NCI-H345 treated with DMSO at 0.1 percent for 48 hours (cell line): ENCODE measurements around the gene MARVELD1.

ENCODE experiments used
- DNase-seq: peaks from one replicate; lab custom pipeline; 2025; ENCODE audit not compliant: unreplicated experiment; lab: John Stamatoyannopoulos, UW

MARVELD1 gene

DNA sequence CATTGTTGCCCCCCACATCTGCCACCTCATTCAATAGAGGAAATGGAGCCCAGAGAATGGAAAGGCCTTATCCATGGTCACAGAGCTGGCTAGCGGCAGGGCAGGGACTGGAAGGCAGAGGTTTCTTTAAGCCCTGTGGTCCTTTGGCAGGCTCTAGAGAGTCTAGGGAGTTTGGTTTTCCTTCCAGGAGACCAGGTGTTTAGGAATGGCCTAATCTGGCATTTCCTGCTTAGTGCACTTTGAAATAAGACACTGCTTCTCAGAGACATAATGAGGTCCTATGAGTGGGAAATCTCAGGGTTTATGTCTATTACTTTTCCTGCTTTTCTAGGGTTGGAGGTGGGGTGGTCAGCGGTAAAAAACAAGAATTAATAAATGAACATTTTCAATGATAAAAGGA is 6.1 kb downstream of the MARVELD1 start:
- no peak for DNase-seq

DNA sequence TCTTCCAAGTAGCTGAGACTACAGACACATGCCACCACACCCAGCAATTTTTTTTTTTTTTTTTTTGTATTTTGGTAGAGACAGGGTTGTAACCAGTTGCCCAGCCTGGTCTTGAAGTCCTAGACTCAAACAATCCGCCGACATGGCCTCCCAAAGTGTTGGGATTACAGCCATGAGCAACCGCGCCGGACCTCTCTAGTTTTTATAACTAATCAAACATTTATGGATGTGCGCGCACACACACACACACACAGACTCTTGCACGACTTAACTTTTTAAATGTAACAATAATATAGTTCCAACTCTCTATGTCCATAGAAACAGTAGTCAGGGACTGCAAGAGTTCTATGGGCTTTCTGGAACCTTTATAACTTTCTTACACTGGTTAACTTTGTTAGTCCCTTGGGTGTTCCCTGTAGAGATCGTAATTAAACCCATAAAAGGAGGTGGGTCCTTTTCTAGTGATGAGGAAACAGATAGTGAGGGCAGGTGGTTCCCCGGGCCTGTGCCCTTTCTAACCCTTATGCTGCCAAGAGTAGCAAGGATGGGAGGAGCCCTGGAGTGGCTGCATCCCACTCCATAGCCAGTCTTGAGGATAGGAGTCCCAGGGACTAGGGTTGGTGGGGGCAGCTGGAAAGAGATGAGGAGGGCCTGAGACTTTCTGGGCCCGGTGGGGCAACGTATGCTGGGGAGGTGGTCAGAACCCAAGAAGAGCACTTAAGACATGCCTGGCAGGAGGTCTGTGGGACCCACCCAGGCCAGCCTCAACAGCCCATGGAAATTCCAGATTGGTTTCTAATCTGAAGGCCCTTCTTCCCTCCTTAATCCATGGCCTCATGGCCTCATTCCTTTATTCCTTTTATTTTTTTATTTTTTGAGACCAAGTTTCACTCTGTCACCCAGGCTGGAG is 8.6 kb downstream of the MARVELD1 start:
- DNase-seq, result no peak

GRCh38 chr10:97723001-97723400 is 9.5 kb downstream of the MARVELD1 start:
- DNase-seq, result no peak

GRCh38 chr10:97724341-97724941 is 10.9 kb downstream of the MARVELD1 start:
- DNase-seq, result no peak

GRCh38 chr10:97726636-97727178 is 13.2 kb downstream of the MARVELD1 start:
- DNase-seq, result no peak

- no peak for DNase-seq
These were observed 15.5 kb downstream of the MARVELD1 start for GRCh38 chr10:97729014-97729413.

GRCh38 chr10:97731346-97732051 is 18.0 kb downstream of the MARVELD1 start:
- peak; percentile 21 for DNase-seq

- no peak for DNase-seq
These were observed 18.5 kb downstream of the MARVELD1 start for GRCh38 chr10:97732052-97732359.

DNA sequence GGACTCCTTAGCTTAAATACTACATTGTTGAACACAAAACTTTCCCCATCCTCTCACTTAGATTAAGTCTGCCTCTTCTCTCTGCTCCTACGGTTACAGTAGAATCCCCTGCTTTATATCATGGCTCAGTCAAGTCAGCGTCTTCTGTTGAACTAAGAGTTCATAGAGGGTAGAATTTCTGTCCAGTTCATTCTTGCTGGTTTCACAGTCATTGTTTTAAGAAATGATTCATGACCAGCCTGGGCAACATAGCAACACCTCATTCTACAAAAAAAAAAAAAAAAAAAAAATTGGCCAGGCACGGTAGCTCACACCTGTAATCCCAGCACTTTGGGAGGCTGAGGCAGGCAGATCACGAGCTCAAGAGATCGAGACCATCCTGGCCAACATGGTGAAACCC is 19.7 kb downstream of the MARVELD1 start:
- DNase-seq, result no peak

- no peak for DNase-seq
These were observed 20.5 kb downstream of the MARVELD1 start for GRCh38 chr10:97734021-97734420.

DNA sequence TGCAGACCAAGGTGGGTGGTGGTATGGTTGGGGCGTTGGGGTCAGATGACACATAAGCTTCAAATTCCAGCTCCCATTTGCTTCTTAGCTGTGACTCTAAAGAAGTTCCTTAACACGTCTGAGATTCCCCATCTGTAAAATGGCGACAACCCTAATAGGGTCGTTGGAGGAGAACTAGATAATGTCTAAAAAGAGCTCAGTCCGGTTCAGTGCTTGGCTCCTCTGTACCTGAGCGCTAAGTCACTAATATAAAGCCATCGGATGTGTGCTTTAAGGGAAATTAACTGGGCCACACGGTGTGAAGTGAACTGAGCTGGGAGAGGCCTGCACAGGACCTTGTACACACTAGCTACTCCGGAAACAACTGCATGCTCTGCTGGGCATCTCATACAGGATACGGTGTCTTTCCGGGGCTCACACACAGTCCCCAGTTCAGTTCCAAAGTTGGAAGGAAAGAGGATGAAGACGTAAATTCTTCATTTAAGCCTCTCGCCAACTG is 22.9 kb downstream of the MARVELD1 start:
- DNase-seq, result no peak

- peak; percentile 58 for DNase-seq
These were observed 23.6 kb downstream of the MARVELD1 start, which contains the start of gene ZFYVE27 for GRCh38 chr10:97736902-97737769. Gene ZFYVE27, plus strand, starts transcription at chr10:97737128. Its CDS starts 1,350 bp downstream, at chr10:97738478.

- DNase-seq, result no peak
These were observed 24.3 kb downstream of the MARVELD1 start for GRCh38 chr10:97737770-97738265.

GRCh38 chr10:97738616-97739015 is 25.1 kb downstream of the MARVELD1 start:
- no peak for DNase-seq

DNA sequence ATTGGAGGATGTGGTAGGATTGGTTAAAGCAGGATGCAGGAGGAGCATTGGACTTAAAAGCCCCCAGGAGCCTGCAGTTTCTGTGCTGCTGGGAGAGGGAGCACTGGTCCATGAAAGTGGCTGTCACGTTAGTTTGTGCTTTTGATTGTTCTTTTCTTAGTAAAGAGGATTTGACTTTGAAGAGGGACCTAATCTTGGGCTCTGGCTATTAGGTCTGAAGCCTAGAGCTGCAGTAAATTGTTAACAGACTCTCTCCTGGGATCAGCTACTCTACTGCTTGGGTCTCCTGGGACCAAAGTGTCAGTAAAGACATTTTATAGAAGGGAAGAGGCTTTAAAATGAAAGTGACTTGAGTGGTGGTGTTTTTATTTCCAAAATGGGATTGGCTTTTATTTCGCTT is 27.1 kb downstream of the MARVELD1 start:
- no peak for DNase-seq

GRCh38 chr10:97743169-97743943 is 29.8 kb downstream of the MARVELD1 start:
- DNase-seq, result no peak

- no peak for DNase-seq
These were observed 31.0 kb downstream of the MARVELD1 start for GRCh38 chr10:97744405-97745035.

- no peak for DNase-seq
These were observed 34.0 kb downstream of the MARVELD1 start for GRCh38 chr10:97747573-97747972.

DNA sequence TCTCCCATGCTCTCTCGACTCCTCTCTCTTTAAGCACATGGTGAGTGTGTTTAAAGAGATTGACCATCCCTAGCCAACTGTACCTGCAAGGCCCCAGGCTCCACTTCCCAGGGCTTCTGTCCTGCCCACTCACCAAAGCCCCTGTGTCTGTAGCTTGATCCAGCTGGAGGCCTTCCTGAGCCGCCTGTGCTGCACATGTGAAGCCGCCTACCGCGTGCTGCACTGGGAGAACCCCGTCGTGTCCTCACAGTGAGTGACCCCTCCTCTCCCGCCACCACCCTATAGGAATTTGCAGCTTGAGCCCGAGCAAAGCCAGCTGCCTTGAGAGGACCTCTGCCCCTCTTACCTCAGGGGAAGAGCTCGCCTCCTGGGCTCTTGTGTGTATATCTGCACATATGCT is 34.6 kb downstream of the MARVELD1 start:
- DNase-seq, result no peak
